Astrocyte (in vitro differentiated cells and primary cell): ENCODE measurements around the gene PRAMEF12. TPM values are rescaled to one million over a fixed set of nuclear protein-coding genes. Genes with fewer than 3 reads are reported as not detected.

ENCODE experiments used
- DNase-seq: peaks from one replicate; pipeline ENCODE4 v3.0.0-alpha.2; 2010; ENCODE audit warnings: low read depth
- FAIRE-seq: peaks from 2 replicates; lab custom pipeline; 2011; peaks lifted over from hg19 to GRCh38; lab: Jason Lieb, UNC
- H2AFZ ChIP-seq: 2 replicates; pipeline ENCODE4 v1.6.0; 2012; ENCODE audit warnings: low read depth, low read length, inconsistent platforms
- H3K27ac ChIP-seq: 2 replicates; pipeline ENCODE4 v1.5.1; 2011; ENCODE audit warnings: low read depth, low read length, inconsistent platforms
- H3K27me3 ChIP-seq: 2 replicates; pipeline ENCODE4 v1.6.0; 2011; ENCODE audit warnings: low read length, inconsistent platforms; ENCODE audit not compliant: insufficient read depth
- H3K36me3 ChIP-seq: 2 replicates; pipeline ENCODE4 v1.5.1; 2011; ENCODE audit warnings: low read length, inconsistent platforms; ENCODE audit not compliant: insufficient read depth
- H3K4me1 ChIP-seq: 2 replicates; pipeline ENCODE4 v1.5.1; 2011; ENCODE audit warnings: low read length, inconsistent platforms; ENCODE audit not compliant: insufficient read depth
- H3K4me2 ChIP-seq: 2 replicates; pipeline ENCODE4 v1.6.0; 2012; ENCODE audit warnings: low read length, inconsistent platforms
- H3K4me3 ChIP-seq: 2 replicates; pipeline ENCODE4 v1.5.1; 2011; ENCODE audit warnings: low read depth, mild to moderate bottlenecking, low read length, inconsistent platforms; ENCODE audit not compliant: insufficient read depth
- H3K79me2 ChIP-seq: 2 replicates; pipeline ENCODE4 v1.6.0; 2012; ENCODE audit warnings: mild to moderate bottlenecking, low read length, inconsistent platforms; ENCODE audit not compliant: insufficient read depth
- H3K9ac ChIP-seq: 2 replicates; pipeline ENCODE4 v1.6.0; 2012; ENCODE audit warnings: mild to moderate bottlenecking, low read length, inconsistent platforms
- H3K9me3 ChIP-seq: 2 replicates; pipeline ENCODE4 v1.5.1; 2012; ENCODE audit warnings: low read depth, mild to moderate bottlenecking, low read length, inconsistent platforms; ENCODE audit not compliant: insufficient read depth
- H4K20me1 ChIP-seq: 2 replicates; pipeline ENCODE4 v1.6.0; 2012; ENCODE audit warnings: low read length, inconsistent platforms; ENCODE audit not compliant: insufficient read depth
- H3K27ac Mint-ChIP-seq: one replicate; pipeline ENCODE4 v1.8.0; 2021; ENCODE audit warnings: mild to moderate bottlenecking, mixed read lengths; ENCODE audit not compliant: unreplicated experiment
- H3K27me3 Mint-ChIP-seq: one replicate; pipeline ENCODE4 v1.8.0; 2021; ENCODE audit warnings: low read depth, mixed read lengths; ENCODE audit not compliant: unreplicated experiment
- H3K36me3 Mint-ChIP-seq: one replicate; pipeline ENCODE4 v1.8.0; 2021; ENCODE audit warnings: low read depth, mixed read lengths; ENCODE audit not compliant: unreplicated experiment
- H3K4me1 Mint-ChIP-seq: one replicate; pipeline ENCODE4 v1.8.0; 2021; ENCODE audit warnings: low read depth, mixed read lengths; ENCODE audit not compliant: unreplicated experiment
- H3K4me3 Mint-ChIP-seq: one replicate; pipeline ENCODE4 v1.8.0; 2021; ENCODE audit warnings: mild to moderate bottlenecking, moderate library complexity, mixed read lengths; ENCODE audit not compliant: unreplicated experiment
- H3K9me3 Mint-ChIP-seq: one replicate; pipeline ENCODE4 v1.8.0; 2021; ENCODE audit warnings: mild to moderate bottlenecking, mixed read lengths; ENCODE audit not compliant: unreplicated experiment
- CTCF ChIP-seq: IDR thresholded peaks from 2 replicates; pipeline ENCODE4 v1.5.1; 2011; ENCODE audit warnings: low read depth, mild to moderate bottlenecking, inconsistent platforms, low read length, moderate library complexity; ENCODE audit not compliant: insufficient read depth
- EZH2 ChIP-seq: IDR thresholded peaks from 2 replicates; pipeline ENCODE4 v1.6.1; 2012; ENCODE audit warnings: mild to moderate bottlenecking, low read length, inconsistent platforms; ENCODE audit not compliant: insufficient read depth
- total RNA-seq: library from RNA; stranded (reverse); gene quantifications from 2 replicates; pipeline ENCODE4 v1.2.1, GENCODE V29; 2021

PRAMEF12 gene
- total RNA-seq, 1 donor from 2014 or later: 0.16 TPM

- Histone ChIP-seq H3K79me2 (no peaks in the 10 kb centered on the region), H3K27ac (no peak overlapping the region), H3K9ac (no peak overlapping the region), H3K4me1 (no peaks in the 10 kb centered on the region), H3K4me3 (no peak overlapping the region), H3K4me2 (no peak overlapping the region), H3K36me3 (no peaks in the 10 kb centered on the region), H3K9me3 (peaks cover 4% of the 10 kb centered on the region), H4K20me1 (no peaks in the 10 kb centered on the region), H3K27me3 (no peaks in the 10 kb centered on the region), H2AFZ (no peak overlapping the region)
- Mint-ChIP-seq H3K9me3 (peaks cover 9% of the 10 kb centered on the region), H3K27ac (no peak overlapping the region), H3K27me3 (peaks cover 6% of the 10 kb centered on the region), H3K4me1 (peaks cover 2% of the 10 kb centered on the region), H3K4me3 (no peak overlapping the region), H3K36me3 (no peaks in the 10 kb centered on the region)
- no peak for DNase-seq
- no peak for TF ChIP-seq EZH2
- TF ChIP-seq CTCF: no peak
- no peak for FAIRE-seq
Measured at GRCh38 chr1:12748778-12749355, 24.7 kb upstream of the PRAMEF12 start.

GRCh38 chr1:12754738-12755137 lies 18.8 kb upstream of the PRAMEF12 start:
- TF ChIP-seq EZH2: no peak
- TF ChIP-seq CTCF: no peak
- no peak overlapping the region for H3K27ac Mint-ChIP-seq
- H3K27me3 Mint-ChIP-seq: peaks cover 25% of the 10 kb centered on the region

GRCh38 chr1:12756273-12756672 lies 17.3 kb upstream of the PRAMEF12 start:
- Histone ChIP-seq H2AFZ (no peak overlapping the region), H3K79me2 (no peaks in the 10 kb centered on the region), H3K36me3 (no peaks in the 10 kb centered on the region), H3K27ac (no peak overlapping the region), H3K4me1 (no peaks in the 10 kb centered on the region), H3K9ac (no peak overlapping the region), H3K27me3 (no peaks in the 10 kb centered on the region), H3K4me3 (no peak overlapping the region), H4K20me1 (no peaks in the 10 kb centered on the region), H3K4me2 (no peak overlapping the region), H3K9me3 (peaks cover 3% of the 10 kb centered on the region)
- FAIRE-seq (no peak), DNase-seq (no peak)
- Mint-ChIP-seq H3K4me3 (no peak overlapping the region), H3K9me3 (no peaks in the 10 kb centered on the region), H3K27ac (no peak overlapping the region), H3K36me3 (no peaks in the 10 kb centered on the region), H3K4me1 (no peaks in the 10 kb centered on the region), H3K27me3 (peaks cover 36% of the 10 kb centered on the region)
- TF ChIP-seq CTCF: no peak
- no peak for TF ChIP-seq EZH2

More at GRCh38 chr1:12754738-12755137, 18.8 kb upstream of the PRAMEF12 start:
- no peak overlapping the region for H3K4me3 Mint-ChIP-seq
- Histone ChIP-seq H3K4me2 (no peak overlapping the region), H3K4me1 (no peaks in the 10 kb centered on the region), H2AFZ (no peak overlapping the region), H3K27me3 (no peaks in the 10 kb centered on the region), H3K36me3 (no peaks in the 10 kb centered on the region), H3K9ac (no peak overlapping the region), H3K4me3 (no peak overlapping the region), H3K27ac (no peak overlapping the region), H3K79me2 (no peaks in the 10 kb centered on the region), H4K20me1 (no peaks in the 10 kb centered on the region), H3K9me3 (no peaks in the 10 kb centered on the region)
- no peaks in the 10 kb centered on the region for H3K4me1 Mint-ChIP-seq
- no peaks in the 10 kb centered on the region for H3K36me3 Mint-ChIP-seq
- no peaks in the 10 kb centered on the region for H3K9me3 Mint-ChIP-seq
- DNase-seq: no peak
- FAIRE-seq: no peak
